Measurements from ENCODE around the gene PABPN1L. TPM values are rescaled to one million over a fixed set of nuclear protein-coding genes. Genes with fewer than 3 reads are reported as not detected.

The PABPN1L gene
- total and polyA plus RNA-seq, 2 donors (not counting 3 experiments of a cell fraction or from before 2014, with no cell fraction given) = not detected

- DNase-seq (ENCODE audit: low read depth, low spot score) (no peak), FAIRE-seq (no peak)
- no peaks in the 10 kb centered on the region for H3K9me3 ChIP-seq (replicated peaks; ENCODE audit: control insufficient read depth, insufficient read depth, low read length)
- ChIA-PET POLR2A (no interaction called here), CTCF (interaction anchor here (0.8 kb wide), 1 partner anchor 17 kb away, joined by 3 read pairs; no protein-coding TSS in a partner anchor)
- no TSS peak for BruUV-seq (replicated peaks)
- dilution Hi-C loops (cut with MboI; ENCODE audit: extremely low pct_ligation_motif_present, low sequenced_read_pairs) (no loop called here), intact Hi-C loops (cut with micrococcal nuclease) (no loop called here)
- H3K9ac ChIP-seq (replicated peaks; ENCODE audit: extremely low read depth, insufficient read depth, low read length) = no peak overlapping the region
- H4K20me1 ChIP-seq (replicated peaks; ENCODE audit: control insufficient read depth, extremely low read depth, insufficient read depth, low read length) = no peaks in the 10 kb centered on the region
- TF ChIP-seq, protein P1, sequence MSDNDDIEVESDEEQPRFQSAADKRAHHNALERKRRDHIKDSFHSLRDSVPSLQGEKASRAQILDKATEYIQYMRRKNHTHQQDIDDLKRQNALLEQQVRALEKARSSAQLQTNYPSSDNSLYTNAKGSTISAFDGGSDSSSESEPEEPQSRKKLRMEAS (IDR thresholded peaks at IDR 0.05; ENCODE audit: insufficient read depth, insufficient read length) = no peak
- TF ChIP-seq MYC (IDR thresholded peaks at IDR 0.05; ENCODE audit: low read depth, low read length) = no peak
- no peaks in the 10 kb centered on the region for H3K4me1 ChIP-seq (ENCODE audit: control insufficient read depth, extremely low read depth, insufficient read depth, low read length)
- peaks cover 0 to 5% of the 10 kb centered on the region in 2 experiments for H3K36me3 ChIP-seq (ENCODE audit: control insufficient read depth in 2 of 2, extremely low read depth in 1 of 2, insufficient read depth in 2 of 2, low read length in 2 of 2)
- H3K4me3 ChIP-seq (replicated peaks in 1 of 3; ENCODE audit: insufficient read depth in 1 of 3, low read depth in 1 of 3, low read length in 3 of 3) = no peak overlapping the region
- H2AFZ ChIP-seq (ENCODE audit: low read depth, low read length) = no peak overlapping the region
- H3K9me1 ChIP-seq (replicated peaks; ENCODE audit: control insufficient read depth, extremely low read depth, insufficient read depth, low read length) = no peaks in the 10 kb centered on the region
- no peak overlapping the region for H3K4me2 ChIP-seq (ENCODE audit: insufficient read depth, low read length)
- no peaks in the 10 kb centered on the region for H3K27me3 ChIP-seq (ENCODE audit: control insufficient read depth in 2 of 2, insufficient read depth in 2 of 2, low read length in 2 of 2)
- H3K79me2 ChIP-seq (ENCODE audit: control insufficient read depth, insufficient read depth, low read length) = no peaks in the 10 kb centered on the region
- no peak overlapping the region for H3K27ac ChIP-seq (ENCODE audit: insufficient read depth, low read depth, low read length)
Measured at GRCh38 chr16:88847654-88848053, 18.8 kb downstream of the PABPN1L start.

DNA sequence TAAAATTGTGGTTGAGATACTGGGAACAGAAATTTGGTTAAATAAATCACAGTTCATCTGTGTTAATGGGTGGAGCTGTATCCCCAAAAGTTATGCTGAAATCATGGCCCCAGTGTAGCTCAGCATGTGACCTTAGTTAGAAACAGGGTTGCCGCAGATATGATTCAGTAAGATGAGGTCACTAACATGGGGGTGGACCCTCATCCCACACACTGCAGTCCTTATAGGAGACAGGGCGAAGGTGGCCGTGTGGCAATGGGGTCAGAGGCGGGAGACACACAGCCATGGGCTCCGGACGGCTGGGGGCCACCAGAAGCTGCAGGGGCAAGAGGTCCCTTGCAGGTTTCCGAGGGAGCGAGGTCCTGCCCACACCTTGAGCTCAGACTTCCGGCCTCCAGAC lies 20.4 kb downstream of the PABPN1L start:
- POLR2A ChIA-PET = no interaction called here
- Histone ChIP-seq H3K4me2 (ENCODE audit: insufficient read depth, low read length) (no peak overlapping the region), H3K4me1 (ENCODE audit: control insufficient read depth, extremely low read depth, insufficient read depth, low read length) (no peaks in the 10 kb centered on the region), H3K27ac (ENCODE audit: insufficient read depth, low read depth, low read length) (no peak overlapping the region), H3K4me3 (replicated peaks in 1 of 3; ENCODE audit: insufficient read depth in 1 of 3, low read depth in 1 of 3, low read length in 3 of 3) (no peak overlapping the region), H3K27me3 (ENCODE audit: control insufficient read depth in 2 of 2, insufficient read depth in 2 of 2, low read length in 2 of 2) (no peaks in the 10 kb centered on the region), H3K9me1 (replicated peaks; ENCODE audit: control insufficient read depth, extremely low read depth, insufficient read depth, low read length) (no peaks in the 10 kb centered on the region), H3K79me2 (ENCODE audit: control insufficient read depth, insufficient read depth, low read length) (no peaks in the 10 kb centered on the region), H3K9ac (replicated peaks; ENCODE audit: extremely low read depth, insufficient read depth, low read length) (no peak overlapping the region), H4K20me1 (replicated peaks; ENCODE audit: control insufficient read depth, extremely low read depth, insufficient read depth, low read length) (no peaks in the 10 kb centered on the region), H3K36me3 (ENCODE audit: control insufficient read depth in 2 of 2, extremely low read depth in 1 of 2, insufficient read depth in 2 of 2, low read length in 2 of 2) (peaks cover 0 to 5% of the 10 kb centered on the region in 2 experiments), H2AFZ (ENCODE audit: low read depth, low read length) (no peak overlapping the region), H3K9me3 (replicated peaks; ENCODE audit: control insufficient read depth, insufficient read depth, low read length) (no peaks in the 10 kb centered on the region)
- dilution Hi-C loops (cut with MboI; ENCODE audit: extremely low pct_ligation_motif_present, low sequenced_read_pairs) (no loop called here), intact Hi-C loops (cut with micrococcal nuclease) (no loop called here)
- DNase-seq (ENCODE audit: low read depth, low spot score) = no peak
- CTCF ChIA-PET = interaction anchor here (0.6 to 1.5 kb wide), 4 partner anchors 11 to 350 kb away, joined by 3 to 5 read pairs (median 4); partner anchors contain the start of genes GALNS and TRAPPC2L
- FAIRE-seq = no peak
- BruUV-seq (replicated peaks) = no TSS peak
- no peak for TF ChIP-seq EZH2 (IDR thresholded peaks at IDR 0.05; ENCODE audit: borderline replicate concordance, low read depth, low read length, severe bottlenecking)
- TF ChIP-seq MYC (IDR thresholded peaks at IDR 0.05; ENCODE audit: low read depth, low read length) = no peak

Data from endothelial cell of umbilical vein (primary cell).